ENCODE measurements around the gene ACSL1.

DNA sequence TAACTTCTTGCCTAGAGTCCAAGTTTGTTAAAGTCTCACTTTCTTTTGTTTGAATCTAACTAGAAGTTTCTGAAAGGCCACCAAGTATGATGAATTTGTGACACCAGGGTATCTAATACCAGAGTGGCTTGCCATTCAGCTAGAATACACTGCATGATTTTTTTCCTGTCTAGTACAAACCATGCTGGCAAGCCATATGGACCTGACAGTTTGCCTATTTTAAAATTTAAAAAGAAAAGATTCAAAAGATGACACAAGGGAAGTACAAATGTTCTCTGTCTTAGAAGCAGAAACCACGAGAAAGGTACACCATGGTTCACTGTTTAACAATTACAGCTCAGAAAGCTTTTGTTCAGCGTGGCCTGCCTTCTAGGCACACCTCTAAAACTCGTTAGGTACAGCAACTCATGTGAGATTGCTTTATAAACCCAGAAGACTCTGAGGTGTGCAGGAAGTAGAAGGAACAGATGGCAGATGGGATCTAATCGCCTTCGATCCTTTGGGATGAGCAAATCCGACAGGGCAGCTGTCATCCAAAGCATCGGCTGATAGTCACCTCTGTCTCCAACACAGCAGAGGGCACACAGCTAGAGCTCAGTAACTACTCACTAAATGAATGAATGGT lies 56.5 kb downstream of the ACSL1 start:
- no peak for TF ChIP-seq GATA3 (IDR thresholded peaks at IDR 0.05; ENCODE audit: low read depth, low read length)
- no peak for TF ChIP-seq GATA2 (IDR thresholded peaks at IDR 0.05; ENCODE audit: low read depth, low read length)
